ENCODE data around the gene ATF3. TPM values are rescaled to one million over a fixed set of nuclear protein-coding genes. Genes with fewer than 3 reads are reported as not detected.

ATF3 gene
- total and polyA plus RNA-seq, 2 donors (not counting 1 experiment from before 2014, with no cell fraction given), result 33.8 to 35.7 TPM

- H3K27ac ChIP-seq (ENCODE audit: insufficient read depth, low read length), result no peak overlapping the region
- no peak for DNase-seq (ENCODE audit: low read depth in 2 of 2)
- peaks cover 45% of the 10 kb centered on the region for H3K79me2 ChIP-seq (ENCODE audit: control insufficient read depth, insufficient read depth, low read length)
- peaks cover 15% of the 10 kb centered on the region for H3K36me3 ChIP-seq (ENCODE audit: control insufficient read depth, insufficient read depth, low read length)
- no peak for TF ChIP-seq CTCF (conservative IDR thresholded peaks at IDR 0.05 in 1 of 2, IDR thresholded peaks at IDR 0.05 in 1 of 2; ENCODE audit: low read depth in 1 of 2, low read length in 2 of 2)
- no peak for TF ChIP-seq EZH2 (IDR thresholded peaks at IDR 0.05; ENCODE audit: low read length, missing control alignments)
- H4K20me1 ChIP-seq (ENCODE audit: control insufficient read depth, extremely low read depth, insufficient read depth, low read length), result no peaks in the 10 kb centered on the region
- peaks cover 7% of the 10 kb centered on the region for H3K27me3 ChIP-seq (ENCODE audit: control insufficient read depth, insufficient read depth, low read length)
- H3K4me1 ChIP-seq (ENCODE audit: control insufficient read depth, extremely low read depth, insufficient read depth, low read length), result peaks cover 10% of the 10 kb centered on the region
- H3K9ac ChIP-seq (ENCODE audit: insufficient read depth, low read length), result no peak overlapping the region
- H3K4me3 ChIP-seq (replicated peaks in 1 of 4; ENCODE audit: control extremely low read depth in 1 of 4, insufficient read depth in 1 of 4, low read depth in 3 of 4, low read length in 4 of 4), result no peak overlapping the region
- H2AFZ ChIP-seq (ENCODE audit: low read length), result no peak overlapping the region
- H3K9me3 ChIP-seq (ENCODE audit: control insufficient read depth, insufficient read depth, low read depth, low read length), result no peaks in the 10 kb centered on the region
- H3K4me2 ChIP-seq (ENCODE audit: extremely low read depth, insufficient read depth, low read length), result no peak overlapping the region
These were observed 3.7 kb downstream of the ATF3 start for GRCh38 chr1:212612041-212612961.

GRCh38 chr1:212613440-212614335, 5.1 kb downstream of the ATF3 start:
- no peaks in the 10 kb centered on the region for H3K9me3 ChIP-seq (ENCODE audit: control insufficient read depth, insufficient read depth, low read depth, low read length)
- H3K9ac ChIP-seq (ENCODE audit: insufficient read depth, low read length), result no peak overlapping the region
- no peaks in the 10 kb centered on the region for H3K27me3 ChIP-seq (ENCODE audit: control insufficient read depth, insufficient read depth, low read length)
- H3K27ac ChIP-seq (ENCODE audit: insufficient read depth, low read length), result peak overlapping the region; percentile 9
- no peak overlapping the region for H3K4me3 ChIP-seq (replicated peaks in 1 of 4; ENCODE audit: control extremely low read depth in 1 of 4, insufficient read depth in 1 of 4, low read depth in 3 of 4, low read length in 4 of 4)
- DNase-seq (ENCODE audit: low read depth in 2 of 2), result no peak
- H3K4me2 ChIP-seq (ENCODE audit: extremely low read depth, insufficient read depth, low read length), result no peak overlapping the region
- no peak for TF ChIP-seq EZH2 (IDR thresholded peaks at IDR 0.05; ENCODE audit: low read length, missing control alignments)
- no peak for TF ChIP-seq CTCF (conservative IDR thresholded peaks at IDR 0.05 in 1 of 2, IDR thresholded peaks at IDR 0.05 in 1 of 2; ENCODE audit: low read depth in 1 of 2, low read length in 2 of 2)
- peaks cover 6% of the 10 kb centered on the region for H3K4me1 ChIP-seq (ENCODE audit: control insufficient read depth, extremely low read depth, insufficient read depth, low read length)
- peaks cover 16% of the 10 kb centered on the region for H3K36me3 ChIP-seq (ENCODE audit: control insufficient read depth, insufficient read depth, low read length)
- H3K79me2 ChIP-seq (ENCODE audit: control insufficient read depth, insufficient read depth, low read length), result peaks cover 45% of the 10 kb centered on the region
- no peak overlapping the region for H2AFZ ChIP-seq (ENCODE audit: low read length)
- H4K20me1 ChIP-seq (ENCODE audit: control insufficient read depth, extremely low read depth, insufficient read depth, low read length), result no peaks in the 10 kb centered on the region
